IPS-15b (cell line): ENCODE data around the gene C17orf107.

ENCODE experiments used
- H3K27me3 ChIP-seq: one replicate; pipeline ENCODE4 v1.6.1; 2013; ENCODE audit warnings: low read length; ENCODE audit not compliant: control insufficient read depth, insufficient read depth
- H3K36me3 ChIP-seq: one replicate; pipeline ENCODE4 v1.6.1; 2013; ENCODE audit warnings: low read length; ENCODE audit not compliant: control insufficient read depth, insufficient read depth
- H3K4me1 ChIP-seq: one replicate; pipeline ENCODE4 v1.6.1; 2013; ENCODE audit warnings: mild to moderate bottlenecking, low read length; ENCODE audit not compliant: control insufficient read depth, insufficient read depth
- H3K4me3 ChIP-seq: one replicate; pipeline ENCODE4 v1.5.1; 2013; ENCODE audit warnings: low read depth, low read length
- H3K9ac ChIP-seq: one replicate; pipeline ENCODE4 v1.6.1; 2013; ENCODE audit warnings: low read depth, mild to moderate bottlenecking, low read length
- H3K9me3 ChIP-seq: one replicate; pipeline ENCODE4 v1.6.1; 2013; ENCODE audit warnings: mild to moderate bottlenecking, low read length; ENCODE audit not compliant: control insufficient read depth, insufficient read depth

The C17orf107 gene

DNA sequence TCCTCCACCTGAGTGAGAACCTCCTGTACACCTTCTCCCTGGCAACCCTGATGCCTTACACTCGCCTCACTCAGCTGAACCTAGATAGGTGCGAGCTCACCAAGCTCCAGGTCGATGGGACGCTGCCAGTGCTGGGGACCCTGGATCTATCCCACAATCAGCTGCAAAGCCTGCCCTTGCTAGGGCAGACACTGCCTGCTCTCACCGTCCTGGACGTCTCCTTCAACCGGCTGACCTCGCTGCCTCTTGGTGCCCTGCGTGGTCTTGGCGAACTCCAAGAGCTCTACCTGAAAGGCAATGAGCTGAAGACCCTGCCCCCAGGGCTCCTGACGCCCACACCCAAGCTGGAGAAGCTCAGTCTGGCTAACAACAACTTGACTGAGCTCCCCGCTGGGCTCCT lies 33.4 kb downstream of the C17orf107 start:
- peaks cover 4% of the 10 kb centered on the region for H3K4me1 ChIP-seq
- H3K9me3 ChIP-seq: no peaks in the 10 kb centered on the region
- peaks cover 18% of the 10 kb centered on the region for H3K36me3 ChIP-seq

DNA sequence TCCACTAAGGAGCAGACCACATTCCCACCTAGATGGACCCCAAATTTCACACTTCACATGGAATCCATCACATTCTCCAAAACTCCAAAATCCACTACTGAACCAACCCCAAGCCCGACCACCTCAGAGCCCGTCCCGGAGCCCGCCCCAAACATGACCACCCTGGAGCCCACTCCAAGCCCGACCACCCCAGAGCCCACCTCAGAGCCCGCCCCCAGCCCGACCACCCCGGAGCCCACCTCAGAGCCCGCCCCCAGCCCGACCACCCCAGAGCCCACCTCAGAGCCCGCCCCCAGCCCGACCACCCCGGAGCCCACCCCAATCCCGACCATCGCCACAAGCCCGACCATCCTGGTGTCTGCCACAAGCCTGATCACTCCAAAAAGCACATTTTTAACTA lies 34.3 kb downstream of the C17orf107 start:
- Histone ChIP-seq H3K27me3 (no peaks in the 10 kb centered on the region), H3K9ac (no peak overlapping the region), H3K9me3 (no peaks in the 10 kb centered on the region), H3K4me1 (peaks cover 4% of the 10 kb centered on the region), H3K4me3 (no peak overlapping the region), H3K36me3 (peaks cover 24% of the 10 kb centered on the region)

More for the DNA sequence above, 33.4 kb downstream of the C17orf107 start:
- Histone ChIP-seq H3K9ac (peak overlapping the region; percentile 16), H3K4me3 (no peak overlapping the region), H3K27me3 (no peaks in the 10 kb centered on the region)

DNA sequence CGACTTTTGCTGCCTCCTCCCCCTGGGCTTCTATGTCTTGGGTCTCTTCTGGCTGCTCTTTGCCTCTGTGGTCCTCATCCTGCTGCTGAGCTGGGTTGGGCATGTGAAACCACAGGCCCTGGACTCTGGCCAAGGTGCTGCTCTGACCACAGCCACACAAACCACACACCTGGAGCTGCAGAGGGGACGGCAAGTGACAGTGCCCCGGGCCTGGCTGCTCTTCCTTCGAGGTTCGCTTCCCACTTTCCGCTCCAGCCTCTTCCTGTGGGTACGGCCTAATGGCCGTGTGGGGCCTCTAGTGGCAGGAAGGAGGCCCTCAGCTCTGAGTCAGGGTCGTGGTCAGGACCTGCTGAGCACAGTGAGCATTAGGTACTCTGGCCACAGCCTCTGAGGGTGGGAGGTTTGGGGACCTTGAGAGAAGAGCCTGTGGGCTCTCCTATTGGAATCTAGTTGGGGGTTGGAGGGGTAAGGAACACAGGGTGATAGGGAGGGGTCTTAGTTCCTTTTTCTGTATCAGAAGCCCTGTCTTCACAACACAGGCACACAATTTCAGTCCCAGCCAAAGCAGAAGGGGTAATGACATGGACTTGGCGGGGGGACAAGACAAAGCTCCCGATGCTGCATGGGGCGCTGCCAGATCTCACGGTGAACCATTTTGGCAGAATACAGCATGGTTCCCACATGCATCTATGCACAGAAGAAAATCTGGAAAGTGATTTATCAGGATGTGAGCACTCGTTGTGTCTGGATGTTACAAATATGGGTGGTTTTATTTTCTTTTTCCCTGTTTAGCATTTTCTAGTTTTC lies 35.0 kb downstream of the C17orf107 start:
- Histone ChIP-seq H3K27me3 (no peaks in the 10 kb centered on the region), H3K4me3 (no peak overlapping the region), H3K9me3 (no peaks in the 10 kb centered on the region), H3K4me1 (peaks cover 9% of the 10 kb centered on the region), H3K9ac (peak overlapping the region; percentile 26), H3K36me3 (peaks cover 24% of the 10 kb centered on the region)

DNA sequence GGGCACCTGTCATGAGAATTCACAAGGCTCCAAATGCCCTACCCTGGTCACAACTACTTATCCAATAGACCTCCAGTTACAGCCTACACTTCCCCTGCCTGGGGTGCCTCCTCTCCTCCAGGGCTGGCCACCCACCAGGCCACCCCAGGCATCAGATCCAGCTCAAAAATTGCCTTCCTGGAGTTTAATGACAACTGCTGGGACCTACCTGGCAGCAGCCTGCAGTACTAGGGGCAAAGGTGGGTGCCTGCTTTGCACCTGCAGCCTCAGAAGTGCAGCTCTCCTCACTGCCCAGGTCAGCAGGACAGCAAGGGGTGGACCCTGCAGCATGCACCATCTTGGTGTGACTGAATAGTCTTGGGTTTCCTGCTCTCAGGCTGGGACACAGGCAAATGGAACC lies 36.3 kb downstream of the C17orf107 start:
- Histone ChIP-seq H3K9ac (no peak overlapping the region), H3K9me3 (no peaks in the 10 kb centered on the region), H3K4me1 (peaks cover 9% of the 10 kb centered on the region), H3K36me3 (peaks cover 24% of the 10 kb centered on the region), H3K27me3 (no peaks in the 10 kb centered on the region), H3K4me3 (no peak overlapping the region)

DNA sequence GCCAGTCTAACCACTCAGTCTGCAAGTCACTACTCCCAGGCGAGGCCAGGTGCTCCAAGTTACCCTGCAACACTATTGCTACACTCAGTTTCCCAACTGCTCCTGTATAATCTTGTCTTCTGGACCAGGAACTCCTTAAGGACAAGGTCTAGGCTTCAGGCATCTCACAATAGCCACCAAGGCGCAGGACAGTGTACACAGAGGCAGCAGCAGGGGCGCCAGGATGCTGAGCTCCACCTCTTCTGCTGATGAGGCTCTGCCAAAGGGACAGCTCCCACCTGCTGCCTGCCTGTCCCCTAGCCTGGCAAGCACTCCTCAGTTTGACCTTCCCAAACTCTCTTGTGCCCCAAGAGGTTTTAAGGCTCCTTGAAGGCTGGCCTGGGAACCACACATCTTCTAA lies 37.1 kb downstream of the C17orf107 start:
- H3K4me1 ChIP-seq: peaks cover 9% of the 10 kb centered on the region
- H3K9ac ChIP-seq: no peak overlapping the region
- H3K27me3 ChIP-seq: no peaks in the 10 kb centered on the region
- peaks cover 24% of the 10 kb centered on the region for H3K36me3 ChIP-seq
- H3K4me3 ChIP-seq: no peak overlapping the region
- H3K9me3 ChIP-seq: no peaks in the 10 kb centered on the region

DNA sequence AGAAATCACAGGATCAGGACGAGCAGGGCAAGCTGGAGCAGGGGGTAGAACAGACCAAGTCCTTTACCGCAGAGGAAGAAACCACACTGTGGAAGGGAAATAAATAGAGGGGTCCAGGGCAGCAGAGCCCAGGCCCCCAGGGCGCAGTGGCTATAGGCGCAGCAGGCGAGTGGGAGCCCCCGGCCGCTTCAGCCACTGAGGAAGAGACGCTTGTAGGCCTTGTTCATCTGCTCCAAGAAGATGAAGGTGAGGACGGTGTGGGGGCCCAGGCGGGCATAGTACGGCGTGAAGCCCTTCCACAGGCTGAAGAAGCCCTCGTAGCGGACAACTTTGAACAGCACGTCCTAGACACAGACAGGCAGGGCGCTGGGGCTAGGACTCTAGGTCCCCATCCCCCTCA lies 38.2 kb downstream of the C17orf107 start:
- H3K4me1 ChIP-seq: peaks cover 9% of the 10 kb centered on the region

DNA sequence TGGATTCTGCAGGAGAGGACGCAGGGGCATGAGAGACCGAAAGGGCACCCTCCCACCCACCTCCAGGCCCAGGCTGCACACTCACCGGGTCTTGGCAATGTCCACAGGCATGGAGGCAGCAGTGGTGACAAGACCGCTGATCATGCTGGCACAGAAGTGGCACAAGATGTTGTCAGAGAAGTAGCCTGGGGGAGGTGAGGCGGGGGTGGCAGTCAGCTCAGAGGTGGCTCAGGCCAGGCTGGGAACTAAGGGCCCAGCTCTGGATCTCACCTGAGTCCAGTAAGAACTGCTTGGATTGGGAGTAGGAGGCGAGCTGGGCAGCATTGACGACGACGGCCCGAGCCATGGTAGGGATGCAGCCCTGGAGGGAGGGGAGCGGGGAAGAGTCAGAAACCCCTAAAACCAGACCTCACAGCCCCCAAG lies 38.7 kb downstream of the C17orf107 start:
- Histone ChIP-seq H3K9ac (no peak overlapping the region), H3K27me3 (no peaks in the 10 kb centered on the region), H3K4me3 (no peak overlapping the region), H3K9me3 (no peaks in the 10 kb centered on the region), H3K36me3 (peaks cover 32% of the 10 kb centered on the region), H3K4me1 (peaks cover 9% of the 10 kb centered on the region)

More for the DNA sequence above, 38.2 kb downstream of the C17orf107 start:
- no peak overlapping the region for H3K4me3 ChIP-seq
- H3K27me3 ChIP-seq: no peaks in the 10 kb centered on the region
- H3K36me3 ChIP-seq: peaks cover 26% of the 10 kb centered on the region
- no peaks in the 10 kb centered on the region for H3K9me3 ChIP-seq
- no peak overlapping the region for H3K9ac ChIP-seq

DNA sequence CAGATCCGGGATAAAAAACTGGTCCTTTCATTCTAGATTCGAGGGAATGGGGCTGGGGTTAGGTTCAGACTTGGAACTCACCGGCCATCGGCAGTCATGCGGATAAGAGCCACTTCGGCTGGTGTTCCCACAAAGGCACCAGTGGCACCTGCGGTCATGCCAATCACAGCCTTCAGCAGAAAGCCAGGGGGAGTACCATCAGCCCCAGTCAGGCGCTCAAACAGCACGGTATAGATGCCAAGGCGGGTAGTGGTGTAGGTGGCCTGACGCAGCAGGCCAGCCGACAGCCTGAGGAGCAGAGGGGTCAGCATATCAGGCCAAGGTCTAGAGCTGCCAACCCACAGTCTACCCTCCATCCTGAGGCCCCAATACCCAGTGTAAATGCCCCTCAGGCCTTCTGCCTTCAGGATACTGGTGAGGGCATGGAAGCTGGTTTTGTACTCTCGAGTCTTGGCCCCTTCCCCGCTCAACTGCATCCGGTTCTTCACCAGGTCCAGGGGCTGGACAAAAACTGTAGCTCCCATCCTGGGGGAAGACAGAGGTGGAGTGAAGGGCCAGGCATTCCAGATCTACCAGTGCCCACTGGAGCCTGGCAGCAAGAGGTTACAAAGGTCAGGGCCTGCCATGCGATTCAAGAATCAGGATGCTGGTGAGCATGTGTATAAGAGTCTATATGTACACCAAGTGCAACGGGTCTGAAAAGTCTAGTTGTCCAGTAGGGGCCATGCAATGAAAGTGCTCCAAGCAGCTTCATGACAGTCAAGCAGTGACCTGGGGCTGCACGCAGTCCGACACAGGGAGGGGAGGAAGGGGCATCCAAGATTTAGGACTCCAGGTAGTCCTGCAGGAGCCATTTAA lies 39.6 kb downstream of the C17orf107 start:
- no peaks in the 10 kb centered on the region for H3K9me3 ChIP-seq
- peaks cover 39% of the 10 kb centered on the region for H3K36me3 ChIP-seq
- H3K27me3 ChIP-seq: no peaks in the 10 kb centered on the region
- H3K9ac ChIP-seq: peak overlapping the region; percentile 99
- peak overlapping the region; percentile 91 for H3K4me3 ChIP-seq
- H3K4me1 ChIP-seq: peaks cover 5% of the 10 kb centered on the region

DNA sequence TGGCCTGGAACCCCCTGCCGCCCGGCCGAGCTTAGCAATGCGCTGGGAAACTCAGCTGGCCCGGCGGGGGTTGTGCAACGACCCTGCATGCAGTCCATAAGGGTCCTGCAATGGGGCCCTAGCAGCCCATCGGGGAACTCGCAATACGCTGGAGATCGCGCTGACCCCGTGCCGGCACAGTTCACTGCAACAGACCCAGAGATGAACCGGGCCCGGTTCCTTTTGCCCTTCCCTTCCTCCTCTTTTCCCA lies 40.1 kb downstream of the C17orf107 start:
- no peaks in the 10 kb centered on the region for H3K27me3 ChIP-seq
- H3K9ac ChIP-seq: peak overlapping the region; percentile 99
- H3K4me1 ChIP-seq: peaks cover 7% of the 10 kb centered on the region
- H3K4me3 ChIP-seq: peak overlapping the region; percentile 91
- H3K9me3 ChIP-seq: no peaks in the 10 kb centered on the region
- H3K36me3 ChIP-seq: peaks cover 43% of the 10 kb centered on the region

DNA sequence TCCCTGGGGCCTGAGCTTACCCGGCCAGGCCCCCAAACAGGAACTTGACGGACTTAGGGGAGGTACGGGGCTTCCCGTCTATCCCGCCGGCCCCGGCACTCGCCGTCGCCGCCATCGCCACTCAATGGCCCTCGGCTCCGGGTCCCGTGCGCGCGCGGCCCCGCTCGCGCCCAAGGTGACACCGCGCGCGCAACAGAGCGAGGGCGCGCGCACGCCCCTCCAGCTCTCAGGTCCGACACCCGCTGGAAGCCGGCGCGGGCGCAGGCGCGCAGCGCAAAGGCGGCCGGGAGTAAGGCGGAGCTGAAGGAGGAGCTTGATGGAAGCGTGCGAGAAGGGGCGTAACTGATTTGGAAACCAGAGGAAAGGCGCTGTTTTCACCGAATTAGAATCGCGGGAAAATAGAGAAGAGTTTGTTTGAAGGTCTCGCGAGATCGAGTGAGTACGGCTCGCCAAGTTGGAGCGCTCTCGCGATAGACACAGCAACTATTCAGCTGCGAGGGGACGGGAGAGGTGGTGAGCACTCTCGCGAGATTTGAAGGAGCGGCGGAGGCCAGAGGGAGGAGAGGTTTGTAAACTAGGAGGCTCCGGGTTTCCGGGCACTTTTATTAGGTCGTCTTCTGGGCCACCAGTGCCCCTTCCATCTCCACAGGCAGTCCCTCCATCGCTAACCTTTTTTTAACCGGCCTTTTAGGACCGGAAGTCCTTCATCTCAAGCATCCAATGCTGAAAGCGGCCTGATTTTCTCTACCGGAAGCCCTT lies 40.6 kb downstream of the C17orf107 start, which contains the start of the genes RNF167 and SLC25A11:
Gene RNF167, plus strand, starts transcription at position 473 of the 759 bp plus-strand sequence. CDS start 642 bp downstream, outside the sequence.
Gene SLC25A11, minus strand, starts transcription at position 251 of the 759 bp plus-strand sequence. Its CDS starts 136 bp downstream, at position 115.
- Histone ChIP-seq H3K27me3 (no peaks in the 10 kb centered on the region), H3K4me1 (peaks cover 7% of the 10 kb centered on the region), H3K36me3 (peaks cover 48% of the 10 kb centered on the region), H3K4me3 (peak within 1 kb of the TSS; percentile 91), H3K9ac (peak within 1 kb of the TSS; percentile 99), H3K9me3 (no peaks in the 10 kb centered on the region)

DNA sequence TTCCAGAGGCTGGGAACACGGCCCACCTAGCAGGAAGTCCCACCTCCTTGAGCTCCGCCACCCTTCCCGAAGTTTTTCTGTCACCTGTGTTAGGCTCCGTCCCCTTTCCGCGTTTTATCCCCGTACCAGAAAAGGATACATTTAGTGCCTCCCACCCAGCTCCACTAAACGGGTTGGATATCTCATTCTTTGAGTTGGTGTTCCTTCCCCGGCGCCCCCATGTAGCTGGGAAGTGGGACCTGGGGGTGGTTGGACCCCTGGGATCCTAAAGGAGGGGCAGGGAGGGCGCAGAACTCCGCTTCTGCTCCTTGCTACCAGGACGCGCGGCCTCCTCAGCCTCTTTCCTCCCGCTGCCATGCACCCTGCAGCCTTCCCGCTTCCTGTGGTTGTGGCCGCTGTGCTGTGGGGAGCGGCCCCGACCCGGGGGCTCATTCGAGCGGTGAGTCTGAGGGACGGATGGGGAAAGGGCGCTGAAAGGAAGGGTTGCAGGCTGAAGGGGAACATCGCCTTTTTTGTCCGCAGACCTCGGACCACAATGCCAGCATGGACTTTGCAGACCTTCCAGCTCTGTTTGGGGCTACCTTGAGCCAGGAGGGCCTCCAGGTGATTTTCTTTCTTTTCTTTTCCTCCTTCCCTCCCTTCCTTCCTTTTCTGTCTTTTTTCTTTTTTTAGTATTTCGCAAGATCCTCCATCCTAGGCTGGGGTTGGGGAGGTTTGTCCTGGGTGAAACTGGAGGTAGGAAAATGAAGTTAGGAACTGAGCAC lies 41.4 kb downstream of the C17orf107 start:
- H3K4me1 ChIP-seq: peaks cover 7% of the 10 kb centered on the region
- no peaks in the 10 kb centered on the region for H3K27me3 ChIP-seq
- H3K9ac ChIP-seq: peak overlapping the region; percentile 99
- H3K9me3 ChIP-seq: no peaks in the 10 kb centered on the region
- H3K4me3 ChIP-seq: peak overlapping the region; percentile 91
- H3K36me3 ChIP-seq: peaks cover 55% of the 10 kb centered on the region
